ENCODE measurements around the gene FHL5. TPM values are rescaled to one million over a fixed set of nuclear protein-coding genes. Genes with fewer than 3 reads are reported as not detected.
"Not testable (repeated sequence)": the region's sequence is repeated elsewhere in the genome, so short reads cannot be mapped to it uniquely, and the experiment has no call there.

FHL5 gene, protein sequence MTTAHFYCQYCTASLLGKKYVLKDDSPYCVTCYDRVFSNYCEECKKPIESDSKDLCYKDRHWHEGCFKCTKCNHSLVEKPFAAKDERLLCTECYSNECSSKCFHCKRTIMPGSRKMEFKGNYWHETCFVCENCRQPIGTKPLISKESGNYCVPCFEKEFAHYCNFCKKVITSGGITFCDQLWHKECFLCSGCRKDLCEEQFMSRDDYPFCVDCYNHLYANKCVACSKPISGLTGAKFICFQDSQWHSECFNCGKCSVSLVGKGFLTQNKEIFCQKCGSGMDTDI
- polyA plus RNA-seq (ENCODE audit: insufficient read length in 4 of 4): under 1 TPM; 0.14 to 0.58 (median 0.39) TPM

DNA sequence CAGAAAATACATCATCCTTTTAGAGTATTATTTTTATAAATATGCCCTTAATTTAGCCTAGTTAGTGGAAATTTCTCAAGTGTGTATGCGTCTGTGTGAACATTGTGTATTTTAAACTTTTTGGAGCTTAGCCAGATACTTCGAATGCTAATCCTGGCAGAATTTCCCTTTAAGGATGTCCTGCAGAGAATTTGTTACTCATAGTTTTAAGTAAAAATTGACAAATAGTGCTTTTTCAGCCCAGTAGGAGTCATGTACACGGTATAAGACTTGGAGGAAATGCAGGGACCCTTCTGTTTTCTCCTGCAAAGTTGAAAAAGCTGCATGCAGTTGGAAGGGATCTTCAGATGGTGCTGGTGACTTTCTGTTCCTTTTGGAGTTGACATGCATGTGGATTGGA, at the start of gene FHL5:
FHL5 (plus strand) TSS at position 243 of the 400 bp plus-strand sequence. CDS start 40,486 bp downstream, outside the sequence.
- no peak for DNase-seq (ENCODE audit: low read depth in 4 of 4, low spot score in 2 of 4)

DNA sequence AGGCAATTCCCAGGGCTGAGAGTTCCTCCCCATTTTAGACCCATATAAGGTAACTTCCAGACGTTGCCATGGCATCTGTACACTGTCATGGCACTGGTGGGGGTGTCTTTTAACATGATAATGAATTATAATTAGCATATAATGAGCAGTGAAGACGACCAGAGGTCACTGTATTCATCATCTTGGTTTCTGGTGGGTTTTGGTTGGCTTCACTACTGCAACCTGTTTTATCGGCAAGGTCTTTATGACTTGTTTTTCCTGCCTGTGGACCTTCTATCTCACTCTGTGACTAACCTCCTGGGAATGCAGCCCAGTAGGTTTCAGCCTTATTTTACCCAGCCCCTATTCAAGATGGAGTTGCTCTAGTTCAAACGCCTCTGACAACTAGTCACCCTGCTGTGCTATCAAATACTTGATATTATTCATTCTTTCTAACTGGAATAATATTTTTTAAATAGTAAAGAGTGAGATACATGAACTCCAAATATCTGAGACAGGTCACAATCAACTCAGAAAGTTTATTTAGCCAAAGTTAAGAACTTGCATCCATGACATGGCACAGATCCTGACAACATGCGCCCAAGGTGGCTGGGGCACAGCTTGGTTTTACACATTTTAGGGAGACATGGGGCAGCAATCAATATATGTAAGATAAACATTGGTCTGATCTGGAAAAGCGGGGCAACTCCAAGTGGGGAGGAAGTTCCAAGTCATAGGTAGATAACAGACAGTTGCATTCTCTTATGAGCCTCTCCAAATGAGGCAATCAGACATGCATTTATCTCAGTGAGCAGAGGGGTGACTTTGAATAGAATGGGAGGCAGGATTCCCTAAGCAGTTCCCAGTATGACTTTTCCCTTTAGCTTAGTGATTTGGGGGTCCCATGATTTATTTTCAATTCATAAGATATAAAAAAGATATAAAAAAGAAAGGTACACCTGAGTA, 42.5 kb upstream of the FHL5 start:
- DNase-seq (ENCODE audit: low read depth in 4 of 4, low spot score in 2 of 4): no peak

DNA sequence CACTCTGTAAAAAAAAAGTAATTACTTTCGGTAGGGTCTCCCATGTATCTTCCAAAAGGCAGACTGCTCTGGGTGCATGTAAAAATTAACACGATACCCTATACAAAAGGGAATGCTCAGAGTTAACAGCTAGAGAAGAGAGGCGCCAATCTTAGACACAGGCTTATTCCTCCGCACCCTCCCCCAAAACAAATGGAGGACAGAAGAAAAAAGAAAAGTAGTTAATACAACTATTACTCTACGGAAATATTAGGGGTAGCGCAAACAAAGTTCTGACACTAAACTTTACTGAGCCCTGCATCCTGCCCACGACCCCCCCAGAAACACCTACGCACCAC, 41.7 kb upstream of the FHL5 start:
- DNase-seq (ENCODE audit: low read depth in 4 of 4, low spot score in 2 of 4): peak in 1 of 4 donors; percentile 74

DNA sequence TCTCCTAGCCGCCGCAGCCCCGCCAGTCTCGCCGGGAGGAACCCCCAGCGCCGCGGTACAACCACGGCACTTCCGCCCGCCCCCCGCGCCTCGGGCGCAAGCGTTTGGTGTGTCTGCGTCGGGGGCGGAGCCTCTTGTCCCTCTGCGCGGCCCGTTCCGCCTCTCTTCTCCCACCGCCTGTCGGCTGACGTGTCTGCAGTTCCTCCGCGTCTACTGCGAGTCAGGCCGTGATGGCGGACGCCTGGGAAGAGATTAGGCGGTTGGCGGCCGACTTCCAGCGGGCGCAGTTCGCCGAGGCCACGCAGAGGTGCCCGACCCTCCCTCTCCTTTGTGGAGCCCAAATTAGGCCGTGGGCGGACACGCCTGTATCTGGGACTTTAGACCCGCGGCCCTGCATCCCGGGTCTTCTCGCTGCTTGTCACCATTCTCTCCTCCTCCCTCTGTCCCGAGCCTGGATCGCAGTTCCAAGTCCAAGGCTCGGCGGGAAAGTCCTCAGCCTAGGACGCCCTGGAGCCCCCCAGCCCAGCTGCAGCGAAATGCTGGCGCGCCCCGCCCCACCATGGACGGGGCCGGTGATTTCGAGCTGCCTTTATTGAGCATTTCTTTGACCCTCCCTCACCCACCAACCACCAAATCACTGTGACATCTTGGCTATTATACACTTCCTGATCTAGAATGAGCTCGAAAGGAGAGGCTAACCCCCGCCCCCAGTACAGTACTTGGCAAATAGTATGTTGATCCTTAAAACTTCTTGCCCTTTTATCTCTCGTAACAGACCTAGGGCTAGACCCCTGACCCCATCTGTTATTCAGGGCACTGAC, 41.1 kb upstream of the FHL5 start, which contains the start of gene UFL1:
UFL1 (plus strand) TSS at position 163 of the 821 bp plus-strand sequence; CDS start at position 231, 68 bp downstream.
- DNase-seq (ENCODE audit: low read depth in 4 of 4, low spot score in 2 of 4): peak; percentile 79 to 88 (median 88)

DNA sequence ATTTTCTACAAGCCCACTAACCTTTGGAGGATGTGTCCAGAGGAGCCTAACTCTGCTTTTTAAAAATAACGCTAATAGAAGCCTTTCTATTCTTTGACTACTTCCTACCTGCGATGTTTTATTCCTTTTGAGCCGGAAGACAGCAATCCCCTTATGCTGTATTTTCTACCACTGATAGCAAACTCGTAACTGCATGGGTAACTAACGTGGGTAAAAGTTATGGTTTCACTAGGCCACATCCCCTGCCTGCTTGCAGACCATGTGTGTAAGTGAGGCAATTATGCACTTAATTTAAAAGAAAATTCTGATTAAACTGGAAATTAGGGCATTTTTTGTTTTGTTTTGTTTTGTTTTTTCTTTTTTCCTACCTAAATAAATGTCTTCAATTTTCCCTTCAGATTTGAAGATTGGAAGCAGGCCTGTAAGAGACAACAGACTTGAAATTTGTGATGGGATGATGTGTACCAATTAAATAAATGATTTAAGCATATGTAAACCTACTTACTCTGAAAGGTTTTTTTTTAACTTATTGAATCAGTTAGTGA, 40.4 kb upstream of the FHL5 start:
- DNase-seq (ENCODE audit: low read depth in 4 of 4, low spot score in 2 of 4): peak in 1 of 4 donors; percentile 50

DNA sequence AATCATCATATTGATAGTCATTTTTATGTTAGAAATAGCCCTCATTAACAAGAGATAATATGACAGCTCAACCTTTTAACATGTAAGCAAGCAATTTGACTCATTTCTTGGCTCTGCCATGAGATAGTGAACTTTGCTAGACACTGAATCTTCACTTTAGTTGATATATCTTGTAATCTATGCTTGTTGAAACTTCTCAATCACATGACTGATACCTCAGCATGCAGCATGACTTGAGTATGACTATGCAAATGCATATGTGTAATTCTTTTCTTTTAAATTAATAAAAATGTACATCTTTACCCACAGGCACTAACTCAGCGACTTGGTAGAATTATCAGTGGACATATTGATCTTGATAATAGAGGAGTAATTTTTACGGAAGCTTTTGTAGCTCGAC, 34.7 kb upstream of the FHL5 start:
- no peak for DNase-seq (ENCODE audit: low read depth in 4 of 4, low spot score in 2 of 4)

DNA sequence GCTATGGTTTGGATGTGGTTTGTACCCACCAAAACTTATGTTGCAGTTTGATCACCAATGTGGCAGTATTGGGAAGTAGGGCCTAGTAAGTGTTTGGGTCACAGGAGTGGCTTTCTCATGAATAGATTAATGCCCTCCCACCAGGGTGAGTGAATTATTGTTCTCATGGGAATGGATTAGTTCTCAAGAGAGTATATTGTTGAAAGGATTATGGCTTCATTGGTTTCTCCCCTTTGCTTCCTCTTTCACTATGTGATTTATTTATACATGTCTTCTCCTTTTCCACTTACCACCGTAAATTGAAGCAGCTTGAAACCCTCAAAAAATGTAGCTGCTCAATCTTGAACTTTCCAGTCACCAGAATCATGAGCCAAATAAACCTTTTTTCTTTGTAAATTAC, 30.5 kb upstream of the FHL5 start:
- no peak for DNase-seq (ENCODE audit: low read depth in 4 of 4, low spot score in 2 of 4)

DNA sequence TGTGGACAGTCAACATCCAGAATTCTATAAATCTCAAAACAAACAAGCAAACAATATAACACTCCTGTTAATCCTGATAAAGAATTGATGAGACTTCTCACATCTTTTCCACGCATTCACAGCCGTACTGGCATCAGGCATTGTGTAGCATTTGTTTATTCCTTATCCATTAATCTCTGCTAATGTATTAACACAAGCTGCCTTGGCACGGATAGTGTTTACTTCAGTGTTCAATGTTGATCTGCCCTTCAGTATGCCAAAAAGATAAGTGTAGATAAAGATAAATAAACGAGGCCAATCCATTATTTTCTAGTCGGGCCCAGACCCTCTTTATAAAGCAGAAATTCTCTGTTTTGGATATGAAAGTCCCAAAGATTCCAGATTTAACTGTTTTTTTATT, 25.2 kb upstream of the FHL5 start:
- DNase-seq (ENCODE audit: low read depth in 4 of 4, low spot score in 2 of 4): no peak

DNA sequence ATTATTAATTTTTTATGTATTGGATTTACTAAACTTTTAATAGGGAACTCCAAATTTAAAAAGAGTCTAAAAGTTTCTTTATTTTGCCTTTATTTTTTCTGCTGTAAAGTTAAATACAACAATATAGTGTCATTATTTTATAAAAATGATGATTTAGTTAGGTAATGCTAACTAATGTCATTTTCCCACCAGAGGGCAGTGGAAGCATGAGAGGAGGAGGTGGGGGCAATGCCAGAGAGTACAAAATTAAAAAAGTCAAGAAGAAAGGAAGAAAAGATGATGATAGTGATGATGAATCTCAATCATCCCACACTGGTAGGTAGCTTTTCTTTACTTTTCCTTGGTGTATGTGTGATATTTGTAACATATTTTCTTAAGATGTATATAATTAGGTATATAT, 20.2 kb upstream of the FHL5 start:
- no peak for DNase-seq (ENCODE audit: low read depth in 4 of 4, low spot score in 2 of 4)

DNA sequence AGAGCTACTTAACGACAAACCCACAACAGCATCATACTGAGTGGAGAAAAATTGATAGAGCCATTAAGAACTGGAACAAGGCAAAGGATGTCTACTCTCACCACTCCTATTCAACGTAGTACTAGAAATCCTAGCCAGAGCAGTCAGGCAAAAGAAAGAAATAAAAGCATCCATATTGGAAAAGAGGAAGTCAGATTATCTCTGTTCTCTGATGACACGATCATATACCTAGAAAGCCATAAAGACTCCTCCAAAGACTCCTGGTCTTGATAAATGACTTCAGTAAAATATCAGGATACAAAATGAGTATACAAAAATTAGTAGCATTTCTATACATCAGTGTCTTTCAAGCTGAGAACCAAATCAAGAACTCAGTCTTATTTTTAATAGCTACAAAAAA, 17.0 kb upstream of the FHL5 start:
- no peak for DNase-seq (ENCODE audit: low read depth in 4 of 4, low spot score in 2 of 4)

DNA sequence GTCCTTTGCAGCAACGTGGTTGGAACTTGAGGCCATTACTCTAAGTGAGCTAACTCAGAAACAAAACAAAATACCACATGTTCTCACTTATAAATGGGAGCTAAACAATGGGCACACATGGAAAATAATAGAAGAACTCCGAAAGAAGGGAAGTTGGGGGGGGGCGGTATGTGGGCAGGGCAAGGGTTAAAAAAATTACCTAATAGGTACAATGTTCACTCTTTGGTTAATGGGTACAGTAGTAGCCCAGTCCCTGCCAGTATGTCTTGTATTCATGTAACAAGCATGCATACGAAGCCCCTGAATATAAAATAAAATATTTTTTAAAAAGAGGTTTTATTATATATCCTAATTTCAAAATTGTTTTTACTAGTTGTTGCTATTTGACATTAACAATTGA, 15.3 kb upstream of the FHL5 start:
- no peak for DNase-seq (ENCODE audit: low read depth in 4 of 4, low spot score in 2 of 4)

DNA sequence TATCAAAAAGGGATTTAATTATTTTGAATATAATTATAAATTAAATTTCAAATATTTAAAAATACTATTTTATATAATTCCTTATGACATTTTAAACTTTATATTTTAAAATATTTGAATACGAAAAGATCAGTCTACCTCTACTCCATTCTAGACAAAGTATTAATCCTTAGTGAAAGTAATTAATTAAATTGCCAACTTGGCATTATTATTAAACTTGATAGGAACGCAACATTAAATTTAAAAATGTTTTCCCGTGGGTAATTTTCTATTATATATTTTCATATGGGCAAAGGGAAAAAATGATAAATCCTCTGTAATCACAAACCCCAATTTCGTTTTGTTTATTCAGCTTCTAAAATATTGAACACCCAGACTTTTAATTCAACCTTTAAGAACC, 8.4 kb upstream of the FHL5 start:
- no peak for DNase-seq (ENCODE audit: low read depth in 4 of 4, low spot score in 2 of 4)

DNA sequence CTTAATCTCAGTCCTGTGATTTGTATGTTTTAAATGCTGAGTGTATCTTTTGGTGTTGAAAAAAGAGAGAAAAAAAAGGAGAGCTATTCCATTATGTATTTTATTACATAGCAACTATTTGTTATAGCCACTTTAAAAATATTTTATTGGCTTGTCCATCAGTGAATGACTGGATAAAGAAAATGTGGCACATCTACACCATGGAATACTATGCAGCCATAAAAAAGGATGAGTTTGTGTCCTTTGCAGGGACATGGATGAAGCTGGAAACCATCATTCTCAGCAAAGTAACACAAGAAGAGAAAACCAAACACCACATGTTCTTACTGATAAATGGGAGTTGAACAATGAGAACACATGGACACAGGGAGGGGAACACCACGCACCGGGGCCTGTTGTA, 3.2 kb upstream of the FHL5 start:
- DNase-seq (ENCODE audit: low read depth in 4 of 4, low spot score in 2 of 4): not testable (repeated sequence)

DNA sequence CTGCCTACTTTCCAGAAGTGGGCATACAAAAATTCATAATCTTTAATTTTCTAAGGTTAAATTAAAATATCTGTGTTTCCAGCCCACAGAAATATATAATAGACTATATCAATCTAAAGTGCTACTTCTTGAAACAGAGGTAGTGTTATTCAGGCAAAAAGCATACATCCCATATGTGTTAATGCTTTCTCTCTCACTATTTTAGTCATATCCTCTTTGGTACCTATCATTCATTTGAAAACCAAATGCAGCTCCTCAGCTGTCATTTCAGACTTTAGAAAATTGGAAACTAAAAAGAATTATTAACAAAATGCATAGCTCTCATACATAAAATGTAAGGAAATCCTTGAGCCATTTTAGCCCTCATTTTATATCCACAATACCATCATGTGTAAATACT, 925 bp downstream of the FHL5 start:
- DNase-seq (ENCODE audit: low read depth in 4 of 4, low spot score in 2 of 4): no peak

DNA sequence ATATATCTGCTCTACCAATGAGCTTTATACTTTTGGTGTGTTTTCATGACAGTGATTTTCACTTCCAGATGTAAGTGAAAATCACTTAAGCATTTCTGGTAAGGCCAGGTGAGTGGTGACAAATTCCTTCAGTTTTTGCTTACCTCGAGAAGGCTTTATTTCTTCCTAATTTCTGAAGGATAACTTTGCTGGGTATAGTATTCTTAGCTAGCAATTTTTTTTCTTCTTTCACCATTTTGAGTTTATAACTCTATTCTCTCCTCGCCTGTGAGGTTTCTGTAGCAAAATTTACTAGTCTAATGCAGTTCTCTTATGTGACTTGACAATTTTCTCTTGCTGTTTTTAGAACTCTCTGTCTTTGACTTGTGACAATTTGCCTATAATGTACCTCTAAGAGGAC, 7.1 kb downstream of the FHL5 start:
- DNase-seq (ENCODE audit: low read depth in 4 of 4, low spot score in 2 of 4): no peak

DNA sequence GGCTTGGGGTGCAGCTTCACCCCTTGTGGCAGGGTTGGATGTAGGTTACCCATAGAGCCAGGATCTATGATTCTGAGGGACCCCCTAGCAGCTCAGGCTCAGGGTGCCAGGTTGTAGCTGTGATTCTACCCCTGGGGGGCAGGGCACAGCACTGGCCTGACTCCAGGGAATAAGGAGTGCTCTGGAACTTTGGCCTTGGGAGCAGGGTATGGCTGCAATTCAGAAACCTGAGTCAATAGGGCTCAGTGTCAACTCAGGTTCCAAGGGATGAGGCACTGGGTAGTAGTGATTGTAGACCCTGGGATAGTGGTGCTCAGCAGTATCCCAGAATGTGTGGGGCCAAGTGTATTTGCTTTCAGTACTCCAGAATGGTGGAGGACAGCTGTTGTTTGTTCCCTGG, 8.6 kb downstream of the FHL5 start:
- no peak for DNase-seq (ENCODE audit: low read depth in 4 of 4, low spot score in 2 of 4)

DNA sequence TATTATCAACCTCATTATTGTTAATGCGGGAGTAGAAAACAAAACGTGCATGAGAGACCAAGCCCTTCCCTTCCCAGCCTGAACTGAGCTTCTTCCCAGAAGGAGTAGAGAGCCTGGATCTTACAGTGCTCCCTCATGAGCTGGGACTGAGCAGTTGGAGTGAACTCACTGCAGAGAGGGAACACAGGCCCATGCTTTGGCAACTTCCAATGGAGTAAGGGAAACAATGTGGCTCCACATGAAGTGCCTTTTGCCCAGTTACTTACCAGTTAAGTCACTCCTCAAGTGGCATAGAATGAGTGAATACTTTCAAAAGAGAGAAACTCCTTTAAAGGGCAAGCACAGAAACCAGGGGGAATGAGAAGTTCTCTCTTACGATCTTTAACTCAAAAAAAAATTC, 12.4 kb downstream of the FHL5 start:
- no peak for DNase-seq (ENCODE audit: low read depth in 4 of 4, low spot score in 2 of 4)

DNA sequence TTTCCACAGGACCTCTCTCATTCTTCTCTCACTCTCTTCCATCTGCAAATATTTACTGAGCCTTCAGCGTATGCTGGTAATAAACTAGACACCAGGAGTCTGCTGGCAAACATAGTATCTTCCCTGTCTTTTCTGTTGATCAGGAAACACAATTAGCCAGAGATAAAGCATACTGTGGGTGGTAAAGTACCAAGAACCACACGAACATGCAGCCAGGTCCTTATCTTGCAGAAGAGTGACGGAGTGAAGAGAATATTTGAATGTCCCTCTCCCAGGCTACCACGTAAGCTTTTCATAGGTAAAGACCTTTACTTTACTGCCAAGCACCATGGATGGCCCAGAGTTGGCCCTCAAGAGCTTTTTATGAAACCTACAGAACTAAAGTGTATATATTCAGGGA, 13.3 kb downstream of the FHL5 start:
- no peak for DNase-seq (ENCODE audit: low read depth in 4 of 4, low spot score in 2 of 4)

DNA sequence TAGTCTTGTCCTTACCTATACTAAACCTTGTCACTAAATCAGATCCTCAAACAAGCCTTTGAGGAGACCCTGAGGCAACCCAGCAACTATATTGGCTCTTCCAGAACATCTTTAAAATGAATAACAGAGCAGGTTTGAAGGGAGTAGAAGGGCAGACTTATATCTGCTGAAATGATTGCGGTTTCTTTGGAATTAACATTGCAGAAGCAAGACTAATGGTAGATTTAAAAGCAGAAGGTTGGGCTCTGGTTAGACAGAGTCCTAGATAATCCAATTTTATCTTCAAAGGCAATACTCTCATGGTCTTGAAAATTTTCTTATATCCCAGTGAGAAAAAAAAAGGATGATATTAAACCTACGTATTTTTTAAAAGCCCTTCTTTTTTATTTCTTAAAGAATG, 19.1 kb downstream of the FHL5 start:
- DNase-seq (ENCODE audit: low read depth in 4 of 4, low spot score in 2 of 4): no peak

DNA sequence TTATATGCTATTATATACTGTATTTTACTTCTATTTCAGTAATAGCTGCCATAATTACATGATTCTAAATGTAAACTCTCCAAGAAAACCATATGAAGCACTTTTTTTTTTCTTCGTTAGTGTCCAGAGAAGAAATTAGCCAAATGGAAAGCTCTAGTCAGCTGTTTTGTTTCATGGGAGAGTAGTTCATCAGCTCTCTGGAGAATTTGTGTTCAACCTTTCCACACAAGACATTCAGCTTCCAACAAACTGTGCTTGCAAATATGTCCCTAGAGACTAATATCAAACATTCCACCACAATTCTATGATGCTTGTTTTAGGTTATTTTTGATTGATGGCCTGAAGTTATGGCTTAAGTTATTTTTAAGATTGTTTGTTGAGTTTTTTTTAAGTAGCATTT, 19.5 kb downstream of the FHL5 start:
- DNase-seq (ENCODE audit: low read depth in 4 of 4, low spot score in 2 of 4): no peak

DNA sequence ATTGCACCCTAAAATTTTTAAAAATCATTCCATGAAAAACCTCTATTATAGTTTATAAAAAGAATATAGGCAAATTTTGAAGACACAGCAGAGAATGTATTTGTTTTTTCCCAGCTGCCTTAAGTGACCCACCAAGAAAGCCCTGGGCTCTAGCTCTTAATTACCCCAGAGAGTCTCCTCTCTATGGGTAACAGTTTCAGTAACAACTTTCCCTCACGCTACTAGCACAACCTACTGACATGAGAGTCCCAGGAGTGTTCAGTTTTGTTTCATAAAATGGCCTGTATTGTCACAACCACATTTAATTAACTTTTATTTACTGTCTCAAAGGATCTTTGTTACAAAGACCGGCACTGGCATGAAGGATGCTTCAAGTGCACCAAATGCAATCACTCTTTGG, 41.5 kb downstream of the FHL5 start:
- DNase-seq (ENCODE audit: low read depth in 4 of 4, low spot score in 2 of 4): no peak

All from left renal cortex interstitium (tissue), 4 donors.